Activated CD4-positive, alpha-beta T cell treated with anti-CD3 and anti-CD28 coated beads, Interleukin-2, amount 10 ng/mL, durations not matched to agents 24 days and 14 days (primary cell): ENCODE results near the gene C2orf76. TPM values are rescaled to one million over a fixed set of nuclear protein-coding genes. Genes with fewer than 3 reads are reported as not detected.
"Not testable (repeated sequence)": the region's sequence is repeated elsewhere in the genome, so short reads cannot be mapped to it uniquely, and the experiment has no call there.

Experiments used
- DNase-seq: peaks from one replicate; pipeline ENCODE4 v3.0.0; 2022
- H3K27ac Mint-ChIP-seq: one replicate; pipeline ENCODE4 v1.8.0; 2022; ENCODE audit warnings: mild to moderate bottlenecking, mixed read lengths
- H3K27me3 Mint-ChIP-seq: one replicate; pipeline ENCODE4 v1.8.0; 2022; ENCODE audit warnings: mixed read lengths
- H3K36me3 Mint-ChIP-seq: one replicate; pipeline ENCODE4 v1.8.0; 2022; ENCODE audit warnings: low read depth, mild to moderate bottlenecking, mixed read lengths
- H3K4me1 Mint-ChIP-seq: one replicate; pipeline ENCODE4 v1.8.0; 2021; ENCODE audit warnings: mixed read lengths
- H3K4me3 Mint-ChIP-seq: one replicate; pipeline ENCODE4 v1.8.0; 2022; ENCODE audit warnings: mild to moderate bottlenecking, moderate library complexity, mixed read lengths
- H3K9me3 Mint-ChIP-seq: one replicate; pipeline ENCODE4 v1.8.0; 2021; ENCODE audit warnings: mixed read lengths
- intact Hi-C: fragments of 100-400 bp; cut with micrococcal nuclease; formaldehyde crosslinking; loops from one replicate; pipeline ENCODE4 v1.15.1; 2023
- total RNA-seq: library from RNA; stranded (reverse); gene quantifications from 2 replicates; pipeline ENCODE4 v1.2.3, GENCODE V29; 2022

The C2orf76 gene
- total RNA-seq, 1 donor from 2014 or later, result 10.2 TPM

- Mint-ChIP-seq H3K4me3 (no peak overlapping the region), H3K27me3 (no peaks in the 10 kb centered on the region), H3K36me3 (no peaks in the 10 kb centered on the region), H3K4me1 (peaks cover 4% of the 10 kb centered on the region), H3K9me3 (no peaks in the 10 kb centered on the region), H3K27ac (no peak overlapping the region)
- DNase-seq, result peak; percentile 87
- intact Hi-C loops, result loop anchor here (1.0 kb wide), 1 partner anchor 409 kb away; no protein-coding TSS in a partner anchor
Observed at GRCh38 chr2:119290859-119291587, 75.6 kb downstream of the C2orf76 start.

- Mint-ChIP-seq H3K4me1 (peaks cover 4% of the 10 kb centered on the region), H3K36me3 (no peaks in the 10 kb centered on the region), H3K9me3 (no peaks in the 10 kb centered on the region), H3K4me3 (no peak overlapping the region), H3K27me3 (no peaks in the 10 kb centered on the region), H3K27ac (no peak overlapping the region)
- DNase-seq, result no peak
- intact Hi-C loops, result no loop called here
Observed at GRCh38 chr2:119289642-119290041, 77.0 kb downstream of the C2orf76 start.

GRCh38 chr2:119289093-119289492, 77.5 kb downstream of the C2orf76 start:
- H3K27me3 Mint-ChIP-seq, result no peaks in the 10 kb centered on the region
- intact Hi-C loops, result no loop called here
- H3K36me3 Mint-ChIP-seq, result no peaks in the 10 kb centered on the region
- no peak overlapping the region for H3K4me3 Mint-ChIP-seq
- no peak overlapping the region for H3K27ac Mint-ChIP-seq
- H3K4me1 Mint-ChIP-seq, result peaks cover 4% of the 10 kb centered on the region
- DNase-seq, result no peak
- no peaks in the 10 kb centered on the region for H3K9me3 Mint-ChIP-seq

- DNase-seq, result peak; percentile 40
- Mint-ChIP-seq H3K4me3 (no peak overlapping the region), H3K9me3 (no peaks in the 10 kb centered on the region), H3K36me3 (no peaks in the 10 kb centered on the region), H3K27me3 (no peaks in the 10 kb centered on the region), H3K27ac (no peak overlapping the region), H3K4me1 (peaks cover 4% of the 10 kb centered on the region)
- intact Hi-C loops, result no loop called here
Observed at GRCh38 chr2:119288576-119288975, 78.1 kb downstream of the C2orf76 start.

GRCh38 chr2:119286661-119287060, 80.0 kb downstream of the C2orf76 start:
- Mint-ChIP-seq H3K27me3 (no peaks in the 10 kb centered on the region), H3K9me3 (no peaks in the 10 kb centered on the region)

GRCh38 chr2:119283873-119284331, 82.7 kb downstream of the C2orf76 start:
- intact Hi-C loops, result no loop called here
- Mint-ChIP-seq H3K4me3 (no peak overlapping the region), H3K4me1 (no peaks in the 10 kb centered on the region), H3K36me3 (no peaks in the 10 kb centered on the region), H3K27me3 (no peaks in the 10 kb centered on the region), H3K27ac (no peak overlapping the region), H3K9me3 (no peaks in the 10 kb centered on the region)
- no peak for DNase-seq

More at GRCh38 chr2:119286661-119287060, 80.0 kb downstream of the C2orf76 start:
- DNase-seq, result no peak
- Mint-ChIP-seq H3K4me1 (peaks cover 2% of the 10 kb centered on the region), H3K4me3 (no peak overlapping the region), H3K27ac (no peak overlapping the region), H3K36me3 (no peaks in the 10 kb centered on the region)
- intact Hi-C loops, result no loop called here

GRCh38 chr2:119282996-119283511, 83.6 kb downstream of the C2orf76 start:
- H3K4me1 Mint-ChIP-seq, result no peaks in the 10 kb centered on the region
- intact Hi-C loops, result no loop called here
- H3K4me3 Mint-ChIP-seq, result no peak overlapping the region
- H3K27me3 Mint-ChIP-seq, result no peaks in the 10 kb centered on the region
- no peak for DNase-seq
- no peak overlapping the region for H3K27ac Mint-ChIP-seq
- no peaks in the 10 kb centered on the region for H3K36me3 Mint-ChIP-seq
- no peaks in the 10 kb centered on the region for H3K9me3 Mint-ChIP-seq

- no peak overlapping the region for H3K27ac Mint-ChIP-seq
- intact Hi-C loops, result no loop called here
Observed at GRCh38 chr2:119282146-119282995, 84.3 kb downstream of the C2orf76 start.

GRCh38 chr2:119280680-119281079, 86.0 kb downstream of the C2orf76 start:
- intact Hi-C loops, result no loop called here
- Mint-ChIP-seq H3K9me3 (no peaks in the 10 kb centered on the region), H3K36me3 (no peaks in the 10 kb centered on the region), H3K4me3 (no peak overlapping the region), H3K27me3 (peaks cover under 1% of the 10 kb centered on the region), H3K4me1 (no peaks in the 10 kb centered on the region), H3K27ac (no peak overlapping the region)
- DNase-seq, result no peak

More at GRCh38 chr2:119282146-119282995, 84.3 kb downstream of the C2orf76 start:
- no peak overlapping the region for H3K4me3 Mint-ChIP-seq
- DNase-seq, result peak; percentile 50
- H3K9me3 Mint-ChIP-seq, result no peaks in the 10 kb centered on the region
- H3K4me1 Mint-ChIP-seq, result no peaks in the 10 kb centered on the region
- no peaks in the 10 kb centered on the region for H3K36me3 Mint-ChIP-seq
- no peaks in the 10 kb centered on the region for H3K27me3 Mint-ChIP-seq

GRCh38 chr2:119279666-119280065, 87.0 kb downstream of the C2orf76 start:
- H3K4me1 Mint-ChIP-seq, result no peaks in the 10 kb centered on the region
- DNase-seq, result no peak
- no peaks in the 10 kb centered on the region for H3K9me3 Mint-ChIP-seq
- no peaks in the 10 kb centered on the region for H3K36me3 Mint-ChIP-seq
- no peak overlapping the region for H3K4me3 Mint-ChIP-seq
- H3K27me3 Mint-ChIP-seq, result peaks cover 2% of the 10 kb centered on the region
- no peak overlapping the region for H3K27ac Mint-ChIP-seq
- intact Hi-C loops, result no loop called here

- no peaks in the 10 kb centered on the region for H3K9me3 Mint-ChIP-seq
- peaks cover 2% of the 10 kb centered on the region for H3K27me3 Mint-ChIP-seq
- no peak for DNase-seq
- intact Hi-C loops, result no loop called here
- no peak overlapping the region for H3K4me3 Mint-ChIP-seq
- H3K36me3 Mint-ChIP-seq, result no peaks in the 10 kb centered on the region
- no peaks in the 10 kb centered on the region for H3K4me1 Mint-ChIP-seq
- no peak overlapping the region for H3K27ac Mint-ChIP-seq
Observed at GRCh38 chr2:119278946-119279345, 87.7 kb downstream of the C2orf76 start.

GRCh38 chr2:119278385-119278784, 88.2 kb downstream of the C2orf76 start:
- H3K27me3 Mint-ChIP-seq, DNase-seq, H3K4me1 Mint-ChIP-seq, intact Hi-C loops, H3K9me3 Mint-ChIP-seq, H3K36me3 Mint-ChIP-seq, H3K27ac Mint-ChIP-seq, H3K4me3 Mint-ChIP-seq: not testable (repeated sequence)

GRCh38 chr2:119276864-119277263, 89.8 kb downstream of the C2orf76 start:
- H3K4me1 Mint-ChIP-seq, result no peaks in the 10 kb centered on the region
- no peaks in the 10 kb centered on the region for H3K9me3 Mint-ChIP-seq
- no peak overlapping the region for H3K27ac Mint-ChIP-seq
- intact Hi-C loops, result no loop called here
- H3K36me3 Mint-ChIP-seq, result no peaks in the 10 kb centered on the region
- no peak for DNase-seq
- no peak overlapping the region for H3K4me3 Mint-ChIP-seq
- peaks cover 3% of the 10 kb centered on the region for H3K27me3 Mint-ChIP-seq

GRCh38 chr2:119267604-119268003, 99.0 kb downstream of the C2orf76 start:
- no peak for DNase-seq
- intact Hi-C loops, result no loop called here
- Mint-ChIP-seq H3K9me3 (no peaks in the 10 kb centered on the region), H3K4me1 (no peaks in the 10 kb centered on the region), H3K4me3 (no peak overlapping the region), H3K27ac (no peak overlapping the region), H3K27me3 (peaks cover 14% of the 10 kb centered on the region), H3K36me3 (no peaks in the 10 kb centered on the region)
